OCI-LY7 (cell line): ENCODE data around the gene ERP27. TPM values are rescaled to one million over a fixed set of nuclear protein-coding genes. Genes with fewer than 3 reads are reported as not detected.

Experiments used
- BruUV-seq: library from RNA; stranded (reverse); fragments of 400-500 nt; replicated peaks from 2 replicates; lab custom pipeline; 2021; lab: Mats Ljungman, UMichigan
- CTCF ChIA-PET: fragments of 300-600 bp; sonication (Branson Sonifier 250); formaldehyde crosslinking; loops from one replicate; lab custom pipeline; 2022; ENCODE audit warnings: antibody characterized with exemption; ENCODE audit not compliant: unreplicated experiment; lab: Charles Lee
- POLR2A ChIA-PET: fragments of 300-600 bp; sonication (Branson Sonifier 250); formaldehyde crosslinking; loops from one replicate; lab custom pipeline; 2022; ENCODE audit warnings: antibody characterized with exemption; lab: Charles Lee
- DNase-seq: peaks from one replicate; pipeline ENCODE4 v3.0.0-alpha.2; 2015; ENCODE audit warnings: low spot score
- H2AFZ ChIP-seq: fragments of 200-600 bp; sonication (generic), shearing (Covaris generic); 2 replicates; pipeline ENCODE4 v1.6.1; 2014; ENCODE audit warnings: mild to moderate bottlenecking, antibody characterized with exemption, low read length, moderate library complexity
- H3K27ac ChIP-seq: fragments of 200-600 bp; sonication (generic); 2 replicates; pipeline ENCODE4 v1.5.1; 2014; ENCODE audit warnings: mixed run types, low read depth, mild to moderate bottlenecking, moderate library complexity, low read length, inconsistent platforms; ENCODE audit not compliant: poor library complexity, severe bottlenecking
- H3K36me3 ChIP-seq: fragments of 200-600 bp; sonication (generic); 2 replicates; pipeline ENCODE4 v1.6.1; 2014; ENCODE audit warnings: mild to moderate bottlenecking, antibody characterized with exemption, low read length, moderate library complexity, mixed read lengths; ENCODE audit not compliant: insufficient read depth
- H3K4me1 ChIP-seq: fragments of 200-600 bp; sonication (generic); 2 replicates; pipeline ENCODE4 v1.5.1; 2014; ENCODE audit warnings: mild to moderate bottlenecking, low read length; ENCODE audit not compliant: insufficient read depth, poor library complexity, severe bottlenecking
- H3K4me2 ChIP-seq: fragments of 200-600 bp; sonication (generic); 2 replicates; pipeline ENCODE4 v1.6.1; 2014; ENCODE audit warnings: mild to moderate bottlenecking, low read length
- H3K4me3 ChIP-seq: fragments of 200-600 bp; sonication (generic); 2 replicates; pipeline ENCODE4 v1.5.1; 2014; ENCODE audit warnings: mild to moderate bottlenecking, low read depth, low read length; ENCODE audit not compliant: poor library complexity, severe bottlenecking
- H3K79me2 ChIP-seq: fragments of 200-600 bp; sonication (generic); 2 replicates; pipeline ENCODE4 v1.6.1; 2016; ENCODE audit warnings: low read depth, mild to moderate bottlenecking, low read length, moderate library complexity, mixed read lengths; ENCODE audit not compliant: insufficient read depth
- H3K9me2 ChIP-seq: fragments of 200-600 bp; sonication (generic); 2 replicates; pipeline ENCODE4 v1.6.1; 2016; ENCODE audit warnings: mild to moderate bottlenecking, low read length, mixed read lengths; ENCODE audit not compliant: insufficient read depth
- H3K9me3 ChIP-seq: fragments of 200-600 bp; sonication (generic); 2 replicates; pipeline ENCODE4 v1.6.1; 2014; ENCODE audit warnings: mild to moderate bottlenecking, mixed run types, low read length, mixed read lengths
- H4K20me1 ChIP-seq: fragments of 200-600 bp; sonication (generic); 2 replicates; pipeline ENCODE4 v1.6.1; 2014; ENCODE audit warnings: mild to moderate bottlenecking, antibody characterized with exemption, low read length, moderate library complexity, mixed read lengths; ENCODE audit not compliant: insufficient read depth
- CTCF ChIP-seq: fragments of 200-600 bp; sonication (generic); conservative IDR thresholded peaks from 2 replicates; pipeline ENCODE4 v1.5.1; 2014; ENCODE audit warnings: mild to moderate bottlenecking, antibody characterized with exemption, low read length, moderate library complexity, mixed read lengths
- EZH2phosphoT487 ChIP-seq: fragments of 200-600 bp; sonication (generic); IDR thresholded peaks from 2 replicates; pipeline ENCODE4 v1.6.1; 2018; ENCODE audit warnings: low read depth, borderline replicate concordance, mild to moderate bottlenecking, mixed run types, antibody characterized with exemption, low read length, moderate library complexity, mixed read lengths
- intact Hi-C: fragments of 100-400 bp; cut with micrococcal nuclease; formaldehyde crosslinking; loops from one replicate; pipeline ENCODE4 v1.10.0; 2022; ENCODE audit not compliant: unreplicated experiment
- total RNA-seq, 2 experiments: library from RNA; depleted of rRNA in 1 of 2; stranded (reverse); fragments of >200 nt in 1 of 2; shearing (Covaris generic) in 1 of 2; gene quantifications; 2 replicates each; pipeline ENCODE4 v1.2.3, GENCODE V29; 2014 to 2022

Gene ERP27
- total RNA-seq, 2 experiments from 2014 or later: 1.7 to 1.9 TPM

DNA sequence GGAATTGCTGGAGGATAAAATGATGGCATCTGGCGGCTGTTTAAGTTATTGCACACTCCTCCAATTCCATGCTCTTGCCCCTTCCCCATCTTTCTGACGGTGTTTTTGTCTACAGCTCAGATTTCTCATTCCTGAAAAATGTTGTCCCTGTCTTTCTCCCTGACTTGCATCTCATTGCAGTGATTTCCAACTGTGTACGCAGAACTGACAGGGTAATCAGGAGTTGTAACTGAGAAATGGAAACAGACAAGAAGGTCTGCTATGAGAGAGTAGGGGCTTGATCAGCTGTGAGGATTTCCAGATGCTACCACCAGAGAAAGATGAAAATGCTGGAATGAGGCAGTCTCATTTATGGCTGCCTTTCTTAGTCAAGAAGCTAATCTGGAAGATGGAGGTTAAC lies 1.3 kb downstream of the ERP27 start:
- DNase-seq: no peak
- H3K36me3 ChIP-seq: peaks cover 75% of the 10 kb centered on the region
- H3K4me3 ChIP-seq: no peak overlapping the region
- peaks cover 5% of the 10 kb centered on the region for H3K4me1 ChIP-seq
- H2AFZ ChIP-seq: no peak overlapping the region
- H4K20me1 ChIP-seq: no peaks in the 10 kb centered on the region
- intact Hi-C loops: loop anchor here (5.0 kb wide), 1 partner anchor 60 kb away; no protein-coding TSS in a partner anchor
- ChIA-PET CTCF (no interaction called here), POLR2A (interaction anchor here (0.5 to 1.6 kb wide), 6 partner anchors 8 to 268 kb away, joined by 3 read pairs; no protein-coding TSS in a partner anchor)
- TF ChIP-seq EZH2phosphoT487 (no peak), CTCF (no peak)
- no peaks in the 10 kb centered on the region; the same call in 1 of the 2 replicates for H3K9me3 ChIP-seq
- H3K4me2 ChIP-seq: no peak overlapping the region
- no TSS peak for BruUV-seq
- no peaks in the 10 kb centered on the region for H3K79me2 ChIP-seq
- no peaks in the 10 kb centered on the region for H3K9me2 ChIP-seq
- H3K27ac ChIP-seq: no peak overlapping the region

DNA sequence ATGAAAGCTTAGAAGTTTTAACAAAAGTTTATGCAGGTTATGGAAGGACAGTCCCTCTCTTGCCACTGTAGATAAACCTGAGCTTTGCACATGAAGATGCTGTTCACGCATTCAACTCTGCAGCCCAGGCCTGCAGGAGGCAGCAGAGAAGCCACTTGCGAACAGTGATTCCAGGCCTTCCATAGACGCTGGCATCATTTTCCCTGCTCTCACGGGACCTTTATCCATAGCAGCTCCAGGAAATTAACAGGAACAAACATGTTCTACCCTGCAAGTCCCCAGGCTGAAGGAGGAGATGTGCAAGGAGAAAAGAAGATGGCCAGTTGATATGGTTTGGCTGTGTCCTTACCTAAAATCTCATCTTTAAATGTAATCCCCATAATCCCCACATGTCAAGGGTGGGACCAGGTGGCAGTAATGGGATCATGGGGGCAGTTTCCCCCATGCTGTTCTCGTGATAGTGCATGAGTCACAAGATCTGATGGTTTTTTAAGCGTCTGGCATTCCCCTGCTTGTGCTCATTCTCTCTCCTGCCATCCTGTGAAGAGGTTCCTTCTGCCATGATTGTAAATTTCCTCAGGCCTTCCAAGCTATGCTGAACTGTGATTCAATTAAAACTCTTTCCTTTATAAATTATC lies 2.0 kb downstream of the ERP27 start:
- no TSS peak for BruUV-seq

More for the DNA sequence above, 2.0 kb downstream of the ERP27 start:
- H3K4me3 ChIP-seq: no peak overlapping the region
- H3K9me2 ChIP-seq: no peaks in the 10 kb centered on the region
- peaks cover 5% of the 10 kb centered on the region for H3K4me1 ChIP-seq
- no peak for DNase-seq
- no peak overlapping the region for H3K27ac ChIP-seq
- ChIA-PET CTCF (no interaction called here), POLR2A (interaction anchor here (0.7 to 1.6 kb wide), 5 partner anchors 10 to 134 kb away, joined by 3 to 4 read pairs (median 3); no protein-coding TSS in a partner anchor)
- H3K79me2 ChIP-seq: no peaks in the 10 kb centered on the region
- H2AFZ ChIP-seq: no peak overlapping the region
- intact Hi-C loops: loop anchor here (5.0 kb wide), 1 partner anchor 61 kb away; no protein-coding TSS in a partner anchor
- H4K20me1 ChIP-seq: no peaks in the 10 kb centered on the region
- TF ChIP-seq EZH2phosphoT487 (no peak), CTCF (peak; percentile 55)
- no peaks in the 10 kb centered on the region; the same call in 1 of the 2 replicates for H3K9me3 ChIP-seq
- H3K36me3 ChIP-seq: peaks cover 68% of the 10 kb centered on the region
- no peak overlapping the region for H3K4me2 ChIP-seq
